ENCODE results near the gene FEN1. TPM values are rescaled to one million over a fixed set of nuclear protein-coding genes. Genes with fewer than 3 reads are reported as not detected.

The FEN1 gene
- 10 to 100 TPM; 34.4 to 41.0 (median 38.8) TPM for polyA plus RNA-seq (ENCODE audit: insufficient read length in 4 of 4)

- peak; percentile 84 to 97 (median 86) for DNase-seq (ENCODE audit: low read depth in 4 of 4, low spot score in 3 of 4)
These were observed at the start of gene FEN1, which contains the start of gene TMEM258 for GRCh38 chr11:61792310-61793082. TSS of gene FEN1 (plus strand) at chr11:61792911. CDS start at chr11:61795362, 2,451 bp downstream. TSS of gene TMEM258 (minus strand) at chr11:61792599. CDS start at chr11:61792558, 41 bp downstream.

GRCh38 chr11:61743486-61744095 lies 49.1 kb upstream of the FEN1 start:
- no peak for DNase-seq (ENCODE audit: low read depth in 4 of 4, low spot score in 3 of 4)

GRCh38 chr11:61744181-61744580 lies 48.5 kb upstream of the FEN1 start:
- DNase-seq (ENCODE audit: low read depth in 4 of 4, low spot score in 3 of 4): no peak

GRCh38 chr11:61744609-61745156 lies 48.0 kb upstream of the FEN1 start:
- no peak for DNase-seq (ENCODE audit: low read depth in 4 of 4, low spot score in 3 of 4)

- DNase-seq (ENCODE audit: low read depth in 4 of 4, low spot score in 3 of 4): no peak
These were observed 46.8 kb upstream of the FEN1 start for GRCh38 chr11:61745781-61746441.

GRCh38 chr11:61746442-61747191 lies 46.1 kb upstream of the FEN1 start:
- no peak for DNase-seq (ENCODE audit: low read depth in 4 of 4, low spot score in 3 of 4)

GRCh38 chr11:61747192-61747966 lies 45.3 kb upstream of the FEN1 start:
- DNase-seq (ENCODE audit: low read depth in 4 of 4, low spot score in 3 of 4): no peak

- no peak for DNase-seq (ENCODE audit: low read depth in 4 of 4, low spot score in 3 of 4)
These were observed 44.8 kb upstream of the FEN1 start for GRCh38 chr11:61747967-61748285.

- DNase-seq (ENCODE audit: low read depth in 4 of 4, low spot score in 3 of 4): peak in 1 of 4 donors; percentile 46
These were observed 43.0 kb upstream of the FEN1 start for GRCh38 chr11:61749591-61750217.

GRCh38 chr11:61750631-61751273 lies 42.0 kb upstream of the FEN1 start:
- DNase-seq (ENCODE audit: low read depth in 4 of 4, low spot score in 3 of 4): no peak

GRCh38 chr11:61751384-61751783 lies 41.3 kb upstream of the FEN1 start:
- DNase-seq (ENCODE audit: low read depth in 4 of 4, low spot score in 3 of 4): no peak

- DNase-seq (ENCODE audit: low read depth in 4 of 4, low spot score in 3 of 4): no peak
These were observed 40.4 kb upstream of the FEN1 start, which contains the start of gene MYRF for GRCh38 chr11:61752117-61752924. TSS of gene MYRF (plus strand) at chr11:61752636. CDS start at chr11:61752745, 109 bp downstream.

GRCh38 chr11:61752925-61753521 lies 39.7 kb upstream of the FEN1 start:
- no peak for DNase-seq (ENCODE audit: low read depth in 4 of 4, low spot score in 3 of 4)

- no peak for DNase-seq (ENCODE audit: low read depth in 4 of 4, low spot score in 3 of 4)
These were observed 39.0 kb upstream of the FEN1 start for GRCh38 chr11:61753672-61754071.

- DNase-seq (ENCODE audit: low read depth in 4 of 4, low spot score in 3 of 4): no peak
These were observed 37.9 kb upstream of the FEN1 start for GRCh38 chr11:61754534-61755482.

GRCh38 chr11:61756147-61756451 lies 36.6 kb upstream of the FEN1 start:
- no peak for DNase-seq (ENCODE audit: low read depth in 4 of 4, low spot score in 3 of 4)
